ENCODE data around the gene MIPEP.

DNA sequence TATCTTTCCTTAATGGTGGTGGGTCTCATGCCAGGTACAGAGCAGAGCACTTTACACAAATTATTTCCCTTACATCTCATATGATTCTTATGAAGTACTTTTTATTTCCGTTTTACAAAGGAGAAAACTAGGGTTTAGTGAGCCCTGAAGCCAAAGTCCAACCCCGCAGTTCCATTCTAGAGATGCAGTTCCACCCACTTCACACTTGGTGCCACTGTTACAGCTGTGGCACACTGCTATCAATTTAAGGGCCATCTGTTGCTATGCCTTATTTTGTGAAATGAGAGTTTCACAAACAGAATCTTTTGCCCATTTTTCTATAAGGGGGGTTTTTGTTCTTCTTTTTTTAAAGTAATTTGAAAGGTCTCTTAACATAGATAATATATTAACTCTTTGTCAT lies 12.9 kb downstream of the MIPEP start:
- TF ChIP-seq, protein P1, sequence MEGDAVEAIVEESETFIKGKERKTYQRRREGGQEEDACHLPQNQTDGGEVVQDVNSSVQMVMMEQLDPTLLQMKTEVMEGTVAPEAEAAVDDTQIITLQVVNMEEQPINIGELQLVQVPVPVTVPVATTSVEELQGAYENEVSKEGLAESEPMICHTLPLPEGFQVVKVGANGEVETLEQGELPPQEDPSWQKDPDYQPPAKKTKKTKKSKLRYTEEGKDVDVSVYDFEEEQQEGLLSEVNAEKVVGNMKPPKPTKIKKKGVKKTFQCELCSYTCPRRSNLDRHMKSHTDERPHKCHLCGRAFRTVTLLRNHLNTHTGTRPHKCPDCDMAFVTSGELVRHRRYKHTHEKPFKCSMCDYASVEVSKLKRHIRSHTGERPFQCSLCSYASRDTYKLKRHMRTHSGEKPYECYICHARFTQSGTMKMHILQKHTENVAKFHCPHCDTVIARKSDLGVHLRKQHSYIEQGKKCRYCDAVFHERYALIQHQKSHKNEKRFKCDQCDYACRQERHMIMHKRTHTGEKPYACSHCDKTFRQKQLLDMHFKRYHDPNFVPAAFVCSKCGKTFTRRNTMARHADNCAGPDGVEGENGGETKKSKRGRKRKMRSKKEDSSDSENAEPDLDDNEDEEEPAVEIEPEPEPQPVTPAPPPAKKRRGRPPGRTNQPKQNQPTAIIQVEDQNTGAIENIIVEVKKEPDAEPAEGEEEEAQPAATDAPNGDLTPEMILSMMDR (IDR thresholded peaks at IDR 0.05): peak in 1 of 6 experiments; percentile 6
- TF ChIP-seq POLR2A (IDR thresholded peaks at IDR 0.05) (no peak), EP300 (IDR thresholded peaks at IDR 0.05) (no peak)
